ENCODE measurements around the gene TRIM72.

GRCh38 chr16:31258366-31258765, 44.4 kb downstream of the TRIM72 start:
- TF ChIP-seq ELF1 (tag; IDR thresholded peaks at IDR 0.05) (no peak), IFI16 (CRISPR knock-in tag; IDR thresholded peaks at IDR 0.05) (no peak), ZBTB7A (IDR thresholded peaks at IDR 0.05; ENCODE audit: borderline replicate concordance, control insufficient read depth, low read depth, low read length) (no peak), ZNF24 (IDR thresholded peaks at IDR 0.05) (no peak), ZNF274 (IDR thresholded peaks at IDR 0.05; ENCODE audit: borderline replicate concordance, low read depth, low read length) (no peak), ETV6 (IDR thresholded peaks at IDR 0.05; ENCODE audit: borderline replicate concordance in 1 of 2, low read depth in 2 of 2, low read length in 1 of 2) (no peak), ETV6 (CRISPR knock-in tag; IDR thresholded peaks at IDR 0.05; ENCODE audit: borderline replicate concordance) (no peak), RAD21 (CRISPR knock-in tag; conservative IDR thresholded peaks at IDR 0.05 in 1 of 2, IDR thresholded peaks at IDR 0.05 in 1 of 2) (no peak), U2AF2 (optimal IDR thresholded peaks at IDR 0.05; ENCODE audit: low read depth, low read length) (no peak), ZNF316 (IDR thresholded peaks at IDR 0.05) (no peak)
- TF ChIP-seq, protein P1, sequence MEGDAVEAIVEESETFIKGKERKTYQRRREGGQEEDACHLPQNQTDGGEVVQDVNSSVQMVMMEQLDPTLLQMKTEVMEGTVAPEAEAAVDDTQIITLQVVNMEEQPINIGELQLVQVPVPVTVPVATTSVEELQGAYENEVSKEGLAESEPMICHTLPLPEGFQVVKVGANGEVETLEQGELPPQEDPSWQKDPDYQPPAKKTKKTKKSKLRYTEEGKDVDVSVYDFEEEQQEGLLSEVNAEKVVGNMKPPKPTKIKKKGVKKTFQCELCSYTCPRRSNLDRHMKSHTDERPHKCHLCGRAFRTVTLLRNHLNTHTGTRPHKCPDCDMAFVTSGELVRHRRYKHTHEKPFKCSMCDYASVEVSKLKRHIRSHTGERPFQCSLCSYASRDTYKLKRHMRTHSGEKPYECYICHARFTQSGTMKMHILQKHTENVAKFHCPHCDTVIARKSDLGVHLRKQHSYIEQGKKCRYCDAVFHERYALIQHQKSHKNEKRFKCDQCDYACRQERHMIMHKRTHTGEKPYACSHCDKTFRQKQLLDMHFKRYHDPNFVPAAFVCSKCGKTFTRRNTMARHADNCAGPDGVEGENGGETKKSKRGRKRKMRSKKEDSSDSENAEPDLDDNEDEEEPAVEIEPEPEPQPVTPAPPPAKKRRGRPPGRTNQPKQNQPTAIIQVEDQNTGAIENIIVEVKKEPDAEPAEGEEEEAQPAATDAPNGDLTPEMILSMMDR (IDR thresholded peaks at IDR 0.05 in 2 of 3, conservative IDR thresholded peaks at IDR 0.05 in 1 of 3; ENCODE audit: insufficient read depth in 2 of 3, low read depth in 1 of 3, low read length in 3 of 3), result no peak

All from K562 (cell line).